ENCODE measurements around the gene SIDT2.

DNA sequence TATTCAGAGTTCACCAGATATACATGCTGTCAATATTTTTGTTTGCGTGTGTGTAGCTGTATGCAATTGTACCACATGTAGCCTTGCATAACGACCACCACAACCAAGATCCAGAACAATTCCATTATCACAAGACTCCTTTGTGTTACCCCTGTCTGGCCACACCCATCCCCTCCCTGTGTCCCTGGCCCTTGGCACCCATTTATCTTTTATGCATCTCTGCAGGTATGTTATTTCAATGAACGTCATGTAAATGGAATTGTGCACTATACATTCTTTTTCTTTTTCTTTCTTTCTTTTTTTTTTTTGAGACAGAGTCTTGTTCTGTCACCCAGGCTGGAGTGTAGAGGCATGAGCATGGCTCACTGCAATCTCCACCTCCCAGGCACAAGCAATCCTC is 44.1 kb upstream of the SIDT2 start:
- TF ChIP-seq, protein P1, sequence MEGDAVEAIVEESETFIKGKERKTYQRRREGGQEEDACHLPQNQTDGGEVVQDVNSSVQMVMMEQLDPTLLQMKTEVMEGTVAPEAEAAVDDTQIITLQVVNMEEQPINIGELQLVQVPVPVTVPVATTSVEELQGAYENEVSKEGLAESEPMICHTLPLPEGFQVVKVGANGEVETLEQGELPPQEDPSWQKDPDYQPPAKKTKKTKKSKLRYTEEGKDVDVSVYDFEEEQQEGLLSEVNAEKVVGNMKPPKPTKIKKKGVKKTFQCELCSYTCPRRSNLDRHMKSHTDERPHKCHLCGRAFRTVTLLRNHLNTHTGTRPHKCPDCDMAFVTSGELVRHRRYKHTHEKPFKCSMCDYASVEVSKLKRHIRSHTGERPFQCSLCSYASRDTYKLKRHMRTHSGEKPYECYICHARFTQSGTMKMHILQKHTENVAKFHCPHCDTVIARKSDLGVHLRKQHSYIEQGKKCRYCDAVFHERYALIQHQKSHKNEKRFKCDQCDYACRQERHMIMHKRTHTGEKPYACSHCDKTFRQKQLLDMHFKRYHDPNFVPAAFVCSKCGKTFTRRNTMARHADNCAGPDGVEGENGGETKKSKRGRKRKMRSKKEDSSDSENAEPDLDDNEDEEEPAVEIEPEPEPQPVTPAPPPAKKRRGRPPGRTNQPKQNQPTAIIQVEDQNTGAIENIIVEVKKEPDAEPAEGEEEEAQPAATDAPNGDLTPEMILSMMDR (IDR thresholded peaks at IDR 0.05) = no peak
- TF ChIP-seq POLR2A (IDR thresholded peaks at IDR 0.05) = no peak

Data from uterus (tissue), 2 donors.